HFFc6 (cell line): ENCODE data around the gene HSD17B11. TPM values are rescaled to one million over a fixed set of nuclear protein-coding genes. Genes with fewer than 3 reads are reported as not detected.
"Not testable (repeated sequence)": the region's sequence is repeated elsewhere in the genome, so short reads cannot be mapped to it uniquely, and the experiment has no call there.

Experiments
- DNase-seq: peaks from one replicate; pipeline ENCODE4 v3.0.0-alpha.2; 2018
- H3K27ac Mint-ChIP-seq: 2 replicates; pipeline ENCODE4 v1.8.0; 2020; ENCODE audit warnings: mild to moderate bottlenecking, mixed read lengths
- H3K27me3 Mint-ChIP-seq: 2 replicates; pipeline ENCODE4 v1.8.0; 2021; ENCODE audit warnings: mild to moderate bottlenecking, moderate library complexity, mixed read lengths; ENCODE audit not compliant: insufficient read depth
- H3K36me3 Mint-ChIP-seq: 2 replicates; pipeline ENCODE4 v1.8.0; 2021; ENCODE audit warnings: low read depth, mixed read lengths
- H3K4me1 Mint-ChIP-seq: 2 replicates; pipeline ENCODE4 v1.8.0; 2020; ENCODE audit warnings: low read depth, mixed read lengths
- H3K4me3 Mint-ChIP-seq: 2 replicates; pipeline ENCODE4 v1.8.0; 2020; ENCODE audit warnings: mild to moderate bottlenecking, moderate library complexity, mixed read lengths
- H3K9me3 Mint-ChIP-seq: 2 replicates; pipeline ENCODE4 v1.8.0; 2020; ENCODE audit warnings: mild to moderate bottlenecking, mixed read lengths
- CTCF ChIP-seq: fragments of 200-600 bp; sonication (generic); IDR thresholded peaks from 2 replicates; pipeline ENCODE4 v1.5.0; 2021; ENCODE audit warnings: antibody characterized with exemption, mild to moderate bottlenecking
- total RNA-seq, 6 experiments: library from RNA; stranded (reverse); fragmentation: NEBNext Ultra II Directional; extraction: Animal tissue kit (Norgen Biotek cat#: 25700); gene quantifications; 2 replicates in 1 of 6; 3 replicates in 5 of 6; pipeline ENCODE4 v1.2.3, GENCODE V29; 2021

Gene HSD17B11
- total RNA-seq, 6 experiments from 2014 or later: 14.6 to 18.7 (median 16.3) TPM

GRCh38 chr4:87426865-87427517, 36.0 kb upstream of the HSD17B11 start:
- no peaks in the 10 kb centered on the region for H3K9me3 Mint-ChIP-seq
- TF ChIP-seq CTCF: no peak
- peaks cover 44% of the 10 kb centered on the region for H3K4me1 Mint-ChIP-seq
- H3K36me3 Mint-ChIP-seq: no peaks in the 10 kb centered on the region
- DNase-seq: no peak
- no peak overlapping the region for H3K27ac Mint-ChIP-seq
- H3K4me3 Mint-ChIP-seq: no peak overlapping the region
- no peaks in the 10 kb centered on the region for H3K27me3 Mint-ChIP-seq

- Mint-ChIP-seq H3K27ac (peak overlapping the region; percentile 74), H3K4me3 (no peak overlapping the region), H3K36me3 (no peaks in the 10 kb centered on the region), H3K9me3 (no peaks in the 10 kb centered on the region), H3K27me3 (no peaks in the 10 kb centered on the region), H3K4me1 (peaks cover 40% of the 10 kb centered on the region)
- no peak for TF ChIP-seq CTCF
- DNase-seq: no peak
Observed at GRCh38 chr4:87425711-87426110, 34.7 kb upstream of the HSD17B11 start.

GRCh38 chr4:87424099-87424543, 33.1 kb upstream of the HSD17B11 start:
- H3K27ac Mint-ChIP-seq: peak overlapping the region; percentile 99
- DNase-seq: not testable (repeated sequence)

GRCh38 chr4:87423317-87424098, 32.5 kb upstream of the HSD17B11 start:
- Mint-ChIP-seq H3K27ac (peak overlapping the region; percentile 99), H3K36me3 (no peaks in the 10 kb centered on the region), H3K4me1 (peaks cover 35% of the 10 kb centered on the region), H3K9me3 (no peaks in the 10 kb centered on the region), H3K27me3 (no peaks in the 10 kb centered on the region; the same call in 1 of the 2 replicates), H3K4me3 (peak overlapping the region; percentile 98)
- DNase-seq: no peak
- TF ChIP-seq CTCF: no peak

More at GRCh38 chr4:87424099-87424543, 33.1 kb upstream of the HSD17B11 start:
- not testable (repeated sequence) for H3K27me3 Mint-ChIP-seq, H3K9me3 Mint-ChIP-seq, H3K36me3 Mint-ChIP-seq
- Mint-ChIP-seq H3K4me3 (peak overlapping the region; percentile 98), H3K4me1 (peaks cover 40% of the 10 kb centered on the region)

GRCh38 chr4:87422104-87423052, 31.4 kb upstream of the HSD17B11 start, which contains the start of gene NUDT9:
TSS of gene NUDT9 (plus strand) at chr4:87422573. CDS start at chr4:87422906, 333 bp downstream.
- Mint-ChIP-seq H3K4me3 (peak within 1 kb of the TSS; percentile 98), H3K9me3 (no peaks in the 10 kb centered on the region), H3K36me3 (no peaks in the 10 kb centered on the region), H3K4me1 (peaks cover 30% of the 10 kb centered on the region), H3K27ac (peak within 1 kb of the TSS; percentile 99), H3K27me3 (no peaks in the 10 kb centered on the region; the same call in 1 of the 2 replicates)
- no peak for TF ChIP-seq CTCF
- peak; percentile 97 for DNase-seq
